OCI-LY3 (cell line): ENCODE results near the gene CDH23.

Experiments
- CTCF ChIP-seq: fragments of 200-600, 300-600 bp; sonication (generic); IDR thresholded peaks from 2 replicates; pipeline ENCODE4 v1.5.1; 2014; ENCODE audit warnings: antibody characterized with exemption, low read length, low read depth
- EZH2phosphoT487 ChIP-seq: fragments of 200-600 bp; shearing (Covaris generic); IDR thresholded peaks from 2 replicates; pipeline ENCODE4 v1.6.1; 2018; ENCODE audit warnings: antibody characterized with exemption, mixed run types, low read depth

GRCh38 chr10:71837098-71837827 is 440.5 kb downstream of the CDH23 start:
- TF ChIP-seq CTCF (peak; percentile 67), EZH2phosphoT487 (no peak)
